CD4-positive, alpha-beta memory T cell (primary cell): ENCODE results near the gene SETBP1. TPM values are rescaled to one million over a fixed set of nuclear protein-coding genes. Genes with fewer than 3 reads are reported as not detected.

ENCODE experiments used
- CTCF ChIA-PET: fragments of 350-600 bp; sonication (Branson Sonifier 250); formaldehyde crosslinking; loops from one replicate; lab custom pipeline; 2021; ENCODE audit warnings: inconsistent platforms; ENCODE audit not compliant: partially characterized antibody; lab: Charles Lee
- POLR2A ChIA-PET: fragments of 350-600 bp; sonication (Branson Sonifier 250); formaldehyde crosslinking; loops from one replicate; lab custom pipeline; 2021; ENCODE audit not compliant: partially characterized antibody; lab: Charles Lee
- DNase-seq, 5 donors: peaks; one replicate each; pipeline versions ENCODE4 v3.0.0 to v3.0.0-alpha.2; 2020 to 2022; ENCODE audit warnings: mixed read lengths in 1 of 5
- H3K27ac ChIP-seq: one replicate; pipeline ENCODE4 v1.7.0; 2013; ENCODE audit warnings: low read depth, low read length
- H3K27me3 ChIP-seq: 2 replicates; pipeline ENCODE4 v1.7.0; 2013; ENCODE audit warnings: mild to moderate bottlenecking, low read length, moderate library complexity; ENCODE audit not compliant: insufficient read depth
- H3K36me3 ChIP-seq: 2 replicates; pipeline ENCODE4 v1.7.0; 2013; ENCODE audit warnings: mild to moderate bottlenecking, low read length, moderate library complexity; ENCODE audit not compliant: insufficient read depth
- H3K4me1 ChIP-seq: 2 replicates; pipeline ENCODE4 v1.7.0; 2013; ENCODE audit warnings: mild to moderate bottlenecking, low read length, moderate library complexity; ENCODE audit not compliant: insufficient read depth
- H3K4me3 ChIP-seq, 2 donors: one replicate each; pipeline ENCODE4 v1.7.0; 2013; ENCODE audit warnings: low read length in 2 of 2, mild to moderate bottlenecking in 1 of 2
- H3K9me3 ChIP-seq, 2 donors: one replicate each; pipeline ENCODE4 v1.7.0; 2013; ENCODE audit warnings: low read length in 2 of 2, control low read depth in 1 of 2; ENCODE audit not compliant: control insufficient read depth in 1 of 2
- H3K27ac Mint-ChIP-seq, 7 donors: one replicate each; pipeline ENCODE4 v1.8.0; 2020 to 2021; ENCODE audit warnings: mixed read lengths in 7 of 7, mild to moderate bottlenecking in 6 of 7, inconsistent platforms in 3 of 7, moderate library complexity in 3 of 7
- H3K27me3 Mint-ChIP-seq, 2 donors: one replicate each; pipeline ENCODE4 v1.8.0; 2020 to 2021; ENCODE audit warnings: mixed read lengths in 2 of 2
- H3K36me3 Mint-ChIP-seq, 2 donors: one replicate each; pipeline ENCODE4 v1.8.0; 2020 to 2021; ENCODE audit warnings: mixed read lengths in 2 of 2, inconsistent platforms in 1 of 2, mild to moderate bottlenecking in 1 of 2
- H3K4me1 Mint-ChIP-seq, 4 donors: one replicate each; pipeline ENCODE4 v1.8.0; 2020 to 2021; ENCODE audit warnings: mixed read lengths in 4 of 4, mild to moderate bottlenecking in 1 of 4
- H3K4me3 Mint-ChIP-seq, 8 donors: one replicate each; pipeline ENCODE4 v1.8.0; 2020 to 2021; ENCODE audit warnings: mixed read lengths in 8 of 8, mild to moderate bottlenecking in 7 of 8, moderate library complexity in 6 of 8, inconsistent platforms in 3 of 8
- H3K9me3 Mint-ChIP-seq, 8 donors: one replicate each; pipeline ENCODE4 v1.8.0; 2020 to 2021; ENCODE audit warnings: mixed read lengths in 8 of 8, mild to moderate bottlenecking in 5 of 8, inconsistent platforms in 3 of 8, moderate library complexity in 1 of 8
- intact Hi-C: fragments of 100-400 bp; cut with micrococcal nuclease; formaldehyde crosslinking; loops from one replicate; pipeline ENCODE4 v1.15.1; 2023
- polyA plus RNA-seq, 2 donors: library from polyadenylated mRNA; unstranded; fragments of 300-500 nt; fragmentation: Illumina TruSeq; gene quantifications; one replicate each; pipeline ENCODE4 v1.2.3, GENCODE V29; 2021
- total RNA-seq, 2 experiments: library from RNA; stranded (reverse); gene quantifications; one replicate each; pipeline ENCODE4 v1.2.3, GENCODE V29; 2021

SETBP1 gene
- total and polyA plus RNA-seq, 4 experiments from 2014 or later: 0.03 to 0.21 (median 0.09) TPM; not detected in 1

- Mint-ChIP-seq H3K4me1 (peaks cover 43 to 66% (median 51%) of the 10 kb centered on the region in 4 donors), H3K27ac (peak overlapping the region; percentile 49 to 91 (median 84)), H3K4me3 (peak overlapping the region in 5 of 8 donors; percentile 17 to 71 (median 68)), H3K36me3 (no peaks in the 10 kb centered on the region), H3K27me3 (no peaks in the 10 kb centered on the region), H3K9me3 (no peaks in the 10 kb centered on the region)
- no peaks in the 10 kb centered on the region for H3K27me3 ChIP-seq
- ChIA-PET POLR2A (interaction anchor here (1.0 to 1.4 kb wide), 2 partner anchors 22 to 35 kb away, joined by 3 to 4 read pairs; no protein-coding TSS in a partner anchor), CTCF (interaction anchor here (0.9 to 1.5 kb wide), 2 partner anchors 9 to 20 kb away, joined by 3 to 5 read pairs; no protein-coding TSS in a partner anchor)
- no peak overlapping the region for H3K27ac ChIP-seq
- intact Hi-C loops: no loop called here
- no peak overlapping the region for H3K4me3 ChIP-seq
- DNase-seq: peak in 1 of 5 donors; percentile 42
- H3K4me1 ChIP-seq: peaks cover 54% of the 10 kb centered on the region
- H3K36me3 ChIP-seq: no peaks in the 10 kb centered on the region
- H3K9me3 ChIP-seq: no peaks in the 10 kb centered on the region
These were observed 43.6 kb downstream of the SETBP1 start for GRCh38 chr18:44724105-44724778.

- POLR2A ChIA-PET: interaction anchor here (2.3 kb wide), 1 partner anchor 9 kb away, joined by 6 read pairs; no protein-coding TSS in a partner anchor
- Histone ChIP-seq H3K9me3 (no peaks in the 10 kb centered on the region), H3K36me3 (no peaks in the 10 kb centered on the region), H3K4me1 (peaks cover 66% of the 10 kb centered on the region), H3K27ac (peak overlapping the region; percentile 39), H3K27me3 (no peaks in the 10 kb centered on the region), H3K4me3 (peak overlapping the region in 1 of 2 donors; percentile 26)
- CTCF ChIA-PET: interaction anchor here (1.5 kb wide), 1 partner anchor 11 kb away, joined by 5 read pairs; no protein-coding TSS in a partner anchor
- H3K27ac Mint-ChIP-seq: peak overlapping the region; percentile 76 to 91 (median 84)
- intact Hi-C loops: loop anchor here (5.0 kb wide), 1 partner anchor 43 kb away; the partner anchor contains the start of gene SETBP1
- H3K27me3 Mint-ChIP-seq: no peaks in the 10 kb centered on the region
- no peaks in the 10 kb centered on the region for H3K36me3 Mint-ChIP-seq
- H3K9me3 Mint-ChIP-seq: no peaks in the 10 kb centered on the region
- peaks cover 49 to 77% (median 58%) of the 10 kb centered on the region in 4 donors for H3K4me1 Mint-ChIP-seq
- peak overlapping the region; percentile 1 to 71 (median 64) for H3K4me3 Mint-ChIP-seq
- peak; percentile 35 to 65 (median 52) for DNase-seq
These were observed 44.8 kb downstream of the SETBP1 start for GRCh38 chr18:44725300-44726058.

- Histone ChIP-seq H3K36me3 (no peaks in the 10 kb centered on the region), H3K9me3 (no peaks in the 10 kb centered on the region), H3K4me1 (peaks cover 68% of the 10 kb centered on the region), H3K27ac (peak overlapping the region; percentile 39), H3K4me3 (peak overlapping the region in 1 of 2 donors; percentile 26), H3K27me3 (no peaks in the 10 kb centered on the region)
- Mint-ChIP-seq H3K9me3 (no peaks in the 10 kb centered on the region), H3K4me3 (peak overlapping the region; percentile 1 to 71 (median 64)), H3K36me3 (no peaks in the 10 kb centered on the region), H3K4me1 (peaks cover 51 to 78% (median 58%) of the 10 kb centered on the region in 4 donors), H3K27me3 (no peaks in the 10 kb centered on the region), H3K27ac (peak overlapping the region; percentile 30 to 91 (median 84))
- POLR2A ChIA-PET: interaction anchor here (2.3 kb wide), 1 partner anchor 9 kb away, joined by 6 read pairs; no protein-coding TSS in a partner anchor
- CTCF ChIA-PET: no interaction called here
- DNase-seq: no peak
- intact Hi-C loops: loop anchor here (5.0 kb wide), 1 partner anchor 44 kb away; the partner anchor contains the start of gene SETBP1
These were observed 45.4 kb downstream of the SETBP1 start for GRCh38 chr18:44726059-44726421.

- no peak for DNase-seq
- no peak overlapping the region for H3K27ac ChIP-seq
- no peak overlapping the region for H3K4me3 ChIP-seq
- Mint-ChIP-seq H3K4me3 (peak overlapping the region in 1 of 8 donors; percentile 32), H3K4me1 (peaks cover 51 to 75% (median 56%) of the 10 kb centered on the region in 4 donors), H3K27me3 (peaks cover 0 to 2% of the 10 kb centered on the region in 2 donors), H3K9me3 (no peaks in the 10 kb centered on the region), H3K36me3 (no peaks in the 10 kb centered on the region), H3K27ac (peak overlapping the region in 4 of 7 donors; percentile 48 to 83 (median 61))
- intact Hi-C loops: loop anchor here (5.0 kb wide), 1 partner anchor 45 kb away; the partner anchor contains the start of gene SETBP1
- no peaks in the 10 kb centered on the region for H3K9me3 ChIP-seq
- no peaks in the 10 kb centered on the region for H3K36me3 ChIP-seq
- H3K27me3 ChIP-seq: no peaks in the 10 kb centered on the region
- POLR2A ChIA-PET: interaction anchor here (2.3 kb wide), 1 partner anchor 10 kb away, joined by 6 read pairs; no protein-coding TSS in a partner anchor
- peaks cover 68% of the 10 kb centered on the region for H3K4me1 ChIP-seq
- CTCF ChIA-PET: interaction anchor here (1.0 kb wide), 1 partner anchor 49 kb away, joined by 3 read pairs; no protein-coding TSS in a partner anchor
These were observed 46.6 kb downstream of the SETBP1 start for GRCh38 chr18:44727291-44727690.

- H3K36me3 ChIP-seq: no peaks in the 10 kb centered on the region
- Mint-ChIP-seq H3K4me3 (no peak overlapping the region), H3K36me3 (no peaks in the 10 kb centered on the region), H3K27me3 (peaks cover 0 to 2% of the 10 kb centered on the region in 2 donors), H3K4me1 (peaks cover 43 to 60% (median 46%) of the 10 kb centered on the region in 4 donors), H3K27ac (peak overlapping the region in 2 of 7 donors; percentile 7), H3K9me3 (no peaks in the 10 kb centered on the region)
- H3K9me3 ChIP-seq: no peaks in the 10 kb centered on the region
- H3K4me3 ChIP-seq: no peak overlapping the region
- H3K27ac ChIP-seq: no peak overlapping the region
- CTCF ChIA-PET: no interaction called here
- DNase-seq: peak in 2 of 5 donors; percentile 12 to 39
- no peaks in the 10 kb centered on the region for H3K27me3 ChIP-seq
- intact Hi-C loops: loop anchor here (5.0 kb wide), 1 partner anchor 47 kb away; the partner anchor contains the start of gene SETBP1
- POLR2A ChIA-PET: interaction anchor here (1.0 to 1.1 kb wide), 2 partner anchors 14 to 28 kb away, joined by 3 read pairs; no protein-coding TSS in a partner anchor
- peaks cover 60% of the 10 kb centered on the region for H3K4me1 ChIP-seq
These were observed 49.0 kb downstream of the SETBP1 start for GRCh38 chr18:44729631-44730101.

- no peak overlapping the region for H3K4me3 ChIP-seq
- Mint-ChIP-seq H3K36me3 (no peaks in the 10 kb centered on the region), H3K27me3 (peaks cover 0 to 2% of the 10 kb centered on the region in 2 donors), H3K9me3 (no peaks in the 10 kb centered on the region), H3K27ac (peak overlapping the region in 1 of 7 donors; percentile 19), H3K4me1 (peaks cover 30 to 47% (median 33%) of the 10 kb centered on the region in 4 donors), H3K4me3 (no peak overlapping the region)
- H3K4me1 ChIP-seq: peaks cover 47% of the 10 kb centered on the region
- intact Hi-C loops: no loop called here
- DNase-seq: no peak
- H3K36me3 ChIP-seq: no peaks in the 10 kb centered on the region
- POLR2A ChIA-PET: interaction anchor here (1.1 kb wide), 1 partner anchor 13 kb away, joined by 3 read pairs; no protein-coding TSS in a partner anchor
- no peaks in the 10 kb centered on the region for H3K9me3 ChIP-seq
- no peaks in the 10 kb centered on the region for H3K27me3 ChIP-seq
- CTCF ChIA-PET: no interaction called here
- no peak overlapping the region for H3K27ac ChIP-seq
These were observed 50.3 kb downstream of the SETBP1 start for GRCh38 chr18:44730803-44731529.
